Lower lobe of right lung (tissue), 2 donors: ENCODE data around the gene SLC30A2. TPM values are rescaled to one million over a fixed set of nuclear protein-coding genes. Genes with fewer than 3 reads are reported as not detected.

Experiments used
- ATAC-seq, 2 donors: fragments of 200-7000 bp; cut with Tn5 transposase; one replicate each; pipeline ENCODE4 v1.9.1; 2020 to 2022; ENCODE audit warnings: mild to moderate bottlenecking in 2 of 2, moderate library complexity in 2 of 2
- DNase-seq: peaks from one replicate; pipeline ENCODE4 v3.0.0-alpha.2; 2020
- H3K27ac ChIP-seq: fragments of 200-600 bp; one replicate; pipeline ENCODE4 v1.8.0; 2022
- H3K27me3 ChIP-seq: fragments of 200-600 bp; one replicate; pipeline ENCODE4 v1.8.0; 2022; ENCODE audit warnings: low read depth
- H3K36me3 ChIP-seq: fragments of 200-600 bp; one replicate; pipeline ENCODE4 v1.8.0; 2022; ENCODE audit warnings: mild to moderate bottlenecking
- H3K4me1 ChIP-seq: fragments of 200-600 bp; one replicate; pipeline ENCODE4 v1.8.0; 2022
- H3K4me3 ChIP-seq: fragments of 200-600 bp; one replicate; pipeline ENCODE4 v1.8.0; 2022; ENCODE audit warnings: mild to moderate bottlenecking
- H3K9me3 ChIP-seq: fragments of 200-600 bp; one replicate; pipeline ENCODE4 v1.8.0; 2022
- CTCF ChIP-seq: fragments of 200-600 bp; IDR thresholded peaks from one replicate; pipeline ENCODE4 v1.8.0; 2022; ENCODE audit warnings: antibody characterized with exemption, mild to moderate bottlenecking
- intact Hi-C: fragments of 100-400 bp; cut with DNase I; formaldehyde crosslinking; loops from one replicate; pipeline ENCODE4 v1.11.0; 2022
- total RNA-seq: library from RNA; stranded (reverse); fragmentation: NEBNext Ultra II Directional; extraction: Animal tissue kit (Norgen Biotek cat#: 25700); gene quantifications from one replicate; pipeline ENCODE4 v1.2.1, GENCODE V29; 2021
- donor health status: DM: no; HTN: yes; CAD: no; lungs with severe emphysema.

Gene SLC30A2
- total RNA-seq, 1 donor from 2014 or later = not detected

GRCh38 chr1:26050248-26050640 lies 4.3 kb upstream of the SLC30A2 start:
- H3K4me3 ChIP-seq = no peak overlapping the region
- ATAC-seq = no peak
- no peak overlapping the region for H3K27ac ChIP-seq
- H3K9me3 ChIP-seq = no peaks in the 10 kb centered on the region
- intact Hi-C loops = no loop called here
- peaks cover 49% of the 10 kb centered on the region for H3K27me3 ChIP-seq
- no peaks in the 10 kb centered on the region for H3K36me3 ChIP-seq
- DNase-seq = no peak
- H3K4me1 ChIP-seq = peaks cover 15% of the 10 kb centered on the region
- no peak for TF ChIP-seq CTCF

- peaks cover 54% of the 10 kb centered on the region for H3K27me3 ChIP-seq
- H3K27ac ChIP-seq = no peak overlapping the region
- no peak for TF ChIP-seq CTCF
- peaks cover 15% of the 10 kb centered on the region for H3K4me1 ChIP-seq
- no peaks in the 10 kb centered on the region for H3K9me3 ChIP-seq
- DNase-seq (no peak), ATAC-seq (no peak)
- intact Hi-C loops = no loop called here
- H3K4me3 ChIP-seq = no peak overlapping the region
- no peaks in the 10 kb centered on the region for H3K36me3 ChIP-seq
Observed at GRCh38 chr1:26049531-26050247, 3.8 kb upstream of the SLC30A2 start.

GRCh38 chr1:26047278-26047874 lies 1.5 kb upstream of the SLC30A2 start:
- Histone ChIP-seq H3K9me3 (no peaks in the 10 kb centered on the region), H3K4me3 (no peak overlapping the region), H3K4me1 (peaks cover 15% of the 10 kb centered on the region), H3K36me3 (no peaks in the 10 kb centered on the region), H3K27ac (no peak overlapping the region), H3K27me3 (peaks cover 69% of the 10 kb centered on the region)
- intact Hi-C loops = no loop called here
- no peak for TF ChIP-seq CTCF
- DNase-seq (no peak), ATAC-seq (no peak)

- Histone ChIP-seq H3K9me3 (no peaks in the 10 kb centered on the region), H3K27me3 (peaks cover 78% of the 10 kb centered on the region), H3K4me1 (peaks cover 15% of the 10 kb centered on the region), H3K4me3 (peak overlapping the region; percentile 19), H3K27ac (no peak overlapping the region), H3K36me3 (no peaks in the 10 kb centered on the region)
- intact Hi-C loops = no loop called here
- no peak for ATAC-seq
- TF ChIP-seq CTCF = no peak
- DNase-seq = no peak
Observed at GRCh38 chr1:26046246-26047095, 553 bp upstream of the SLC30A2 start.

GRCh38 chr1:26044971-26045721 lies 772 bp downstream of the SLC30A2 start:
- TF ChIP-seq CTCF = no peak
- Histone ChIP-seq H3K27me3 (peaks cover 80% of the 10 kb centered on the region), H3K27ac (no peak overlapping the region), H3K36me3 (no peaks in the 10 kb centered on the region), H3K4me3 (no peak overlapping the region), H3K9me3 (no peaks in the 10 kb centered on the region), H3K4me1 (peaks cover 15% of the 10 kb centered on the region)
- ATAC-seq (peak in 1 of 2 donors; percentile 16), DNase-seq (no peak)
- intact Hi-C loops = no loop called here
